ENCODE measurements around the gene SNX8.

DNA sequence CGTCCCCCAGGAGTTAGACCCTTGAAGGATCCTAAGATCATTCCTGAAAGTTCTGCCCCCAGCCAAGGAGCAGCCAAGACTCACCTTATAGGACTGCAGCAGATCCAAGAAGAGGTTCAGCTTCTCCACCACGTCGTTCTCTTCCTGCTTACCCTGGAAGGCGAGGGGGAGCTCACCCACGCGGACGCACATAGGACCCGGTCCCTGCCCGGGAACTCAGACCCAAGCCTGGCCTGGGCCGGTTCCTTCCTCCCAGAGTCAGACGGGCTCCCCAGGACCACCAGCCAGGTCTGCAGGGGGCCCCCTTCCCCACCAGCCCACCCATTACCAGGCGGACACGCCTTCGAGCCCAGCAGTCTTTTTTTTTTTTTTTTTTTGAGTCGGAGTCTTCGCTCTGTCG, 56.6 kb downstream of the SNX8 start:
- TF ChIP-seq POLR2A (IDR thresholded peaks at IDR 0.05; ENCODE audit: low read length) (no peak), GATA1 (IDR thresholded peaks at IDR 0.05; ENCODE audit: low read depth, low read length) (no peak)

Measured in erythroblast (primary cell).